ENCODE data around the gene SMC1B. TPM values are rescaled to one million over a fixed set of nuclear protein-coding genes. Genes with fewer than 3 reads are reported as not detected.

Gene SMC1B
- total and polyA plus RNA-seq, 2 experiments from 2014 or later: 0.10 TPM; not detected in 1

GRCh38 chr22:45310977-45311531 is 102.3 kb downstream of the SMC1B start (continued):
- TF ChIP-seq CTCF (conservative IDR thresholded peaks at IDR 0.05; ENCODE audit: low read depth in 2 of 2) (no peak), REST (IDR thresholded peaks at IDR 0.05; ENCODE audit: unreplicated experiment) (no peak), JUNB (IDR thresholded peaks at IDR 0.05; ENCODE audit: unreplicated experiment) (no peak), CREB1 (CRISPR knock-in tag; IDR thresholded peaks at IDR 0.05; ENCODE audit: low read depth) (no peak), ZNF114 (CRISPR knock-in tag; IDR thresholded peaks at IDR 0.05) (no peak), STAT1 (IDR thresholded peaks at IDR 0.05; ENCODE audit: unreplicated experiment) (no peak)

- DNase-seq (ENCODE audit: low spot score): no peak
These were observed 102.9 kb downstream of the SMC1B start for GRCh38 chr22:45310331-45310976.

More at GRCh38 chr22:45310331-45310976, 102.9 kb downstream of the SMC1B start:
- peak overlapping the region; percentile 90 for H2AFZ ChIP-seq
- no peaks in the 10 kb centered on the region; the same call in 1 of the 2 replicates for H3K27me3 ChIP-seq (ENCODE audit: insufficient read depth)
- no peaks in the 10 kb centered on the region for H3K9me3 Mint-ChIP-seq
- peaks cover 23% of the 10 kb centered on the region for H3K27me3 Mint-ChIP-seq (ENCODE audit: insufficient read depth, low read depth, poor library complexity)
- peaks cover 30% of the 10 kb centered on the region for H3K4me1 Mint-ChIP-seq
- 0 out of 2 replicates have a peak, but pooled peaks cover 3% of the 10 kb centered on the region for H3K9me2 ChIP-seq (ENCODE audit: insufficient read depth)
- peaks cover 14% of the 10 kb centered on the region for H3F3A ChIP-seq (replicated peaks; ENCODE audit: low read depth)
- H3K4me2 ChIP-seq: peak overlapping the region; percentile 97
- peaks cover 6% of the 10 kb centered on the region; the same call in 2 of the 3 replicates for H3K36me3 Mint-ChIP-seq (ENCODE audit: low read depth)
- H4K20me1 ChIP-seq (replicated peaks; ENCODE audit: insufficient read depth): peaks cover 12% of the 10 kb centered on the region
- no peak overlapping the region for H3K27ac Mint-ChIP-seq
- peak overlapping the region; percentile 72; the same call in 1 of the 2 replicates for H3K27ac ChIP-seq (ENCODE audit: low read depth)
- TF ChIP-seq STAT1 (IDR thresholded peaks at IDR 0.05; ENCODE audit: unreplicated experiment) (no peak), CREB1 (CRISPR knock-in tag; IDR thresholded peaks at IDR 0.05; ENCODE audit: low read depth) (no peak), ZNF114 (CRISPR knock-in tag; IDR thresholded peaks at IDR 0.05) (no peak)
- ATAC-seq: peak; percentile 1; the same call in 1 of the 3 replicates
- peak overlapping the region; percentile 84 for H3K4me3 Mint-ChIP-seq
- peak overlapping the region; percentile 95 for H3K4me3 ChIP-seq
- peaks cover 20% of the 10 kb centered on the region for H3K4me1 ChIP-seq (ENCODE audit: insufficient read depth)
- no peaks in the 10 kb centered on the region for H3K36me3 ChIP-seq (ENCODE audit: insufficient read depth)
- peaks cover 49% of the 10 kb centered on the region for H3K79me2 ChIP-seq (replicated peaks; ENCODE audit: insufficient read depth)
